AG04449 (cell line): ENCODE results near the gene ORM1.

Source experiments
- CTCF ChIA-PET: fragments of 350-600 bp; formaldehyde crosslinking; extraction: SDS; loops from one replicate; lab custom pipeline; 2021; ENCODE audit warnings: antibody characterized with exemption; lab: Yijun Ruan, JAX
- POLR2A ChIA-PET: fragments of 400-600, 350-600 bp; formaldehyde crosslinking; extraction: SDS; loops from one replicate; lab custom pipeline; 2020; ENCODE audit warnings: antibody characterized with exemption, inconsistent platforms; lab: Yijun Ruan, JAX
- DNase-seq: peaks from one replicate; pipeline ENCODE4 v3.0.0-alpha.2; 2010; ENCODE audit warnings: low read depth, low spot score
- H3K4me3 ChIP-seq: 2 replicates; pipeline ENCODE4 v1.5.1; 2011; ENCODE audit warnings: low read depth, mild to moderate bottlenecking, control low read depth, low read length
- TF ChIP-seq, protein P1 (sequence below): IDR thresholded peaks from one replicate; pipeline ENCODE4 v1.5.1; 2011; ENCODE audit warnings: mild to moderate bottlenecking, moderate library complexity, low read length, control low read depth, inconsistent platforms; ENCODE audit not compliant: insufficient read depth; ENCODE audit errors: missing control alignments

ORM1 gene

GRCh38 chr9:114314256-114314867, 8.5 kb upstream of the ORM1 start:
- CTCF ChIA-PET: interaction anchor here (1.0 to 3.1 kb wide), 5 partner anchors 25 to 232 kb away, joined by 3 to 15 read pairs (median 4); no protein-coding TSS in a partner anchor
- H3K4me3 ChIP-seq: no peak overlapping the region
- DNase-seq: no peak
- POLR2A ChIA-PET: no interaction called here
- TF ChIP-seq, protein P1, sequence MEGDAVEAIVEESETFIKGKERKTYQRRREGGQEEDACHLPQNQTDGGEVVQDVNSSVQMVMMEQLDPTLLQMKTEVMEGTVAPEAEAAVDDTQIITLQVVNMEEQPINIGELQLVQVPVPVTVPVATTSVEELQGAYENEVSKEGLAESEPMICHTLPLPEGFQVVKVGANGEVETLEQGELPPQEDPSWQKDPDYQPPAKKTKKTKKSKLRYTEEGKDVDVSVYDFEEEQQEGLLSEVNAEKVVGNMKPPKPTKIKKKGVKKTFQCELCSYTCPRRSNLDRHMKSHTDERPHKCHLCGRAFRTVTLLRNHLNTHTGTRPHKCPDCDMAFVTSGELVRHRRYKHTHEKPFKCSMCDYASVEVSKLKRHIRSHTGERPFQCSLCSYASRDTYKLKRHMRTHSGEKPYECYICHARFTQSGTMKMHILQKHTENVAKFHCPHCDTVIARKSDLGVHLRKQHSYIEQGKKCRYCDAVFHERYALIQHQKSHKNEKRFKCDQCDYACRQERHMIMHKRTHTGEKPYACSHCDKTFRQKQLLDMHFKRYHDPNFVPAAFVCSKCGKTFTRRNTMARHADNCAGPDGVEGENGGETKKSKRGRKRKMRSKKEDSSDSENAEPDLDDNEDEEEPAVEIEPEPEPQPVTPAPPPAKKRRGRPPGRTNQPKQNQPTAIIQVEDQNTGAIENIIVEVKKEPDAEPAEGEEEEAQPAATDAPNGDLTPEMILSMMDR: no peak

DNA sequence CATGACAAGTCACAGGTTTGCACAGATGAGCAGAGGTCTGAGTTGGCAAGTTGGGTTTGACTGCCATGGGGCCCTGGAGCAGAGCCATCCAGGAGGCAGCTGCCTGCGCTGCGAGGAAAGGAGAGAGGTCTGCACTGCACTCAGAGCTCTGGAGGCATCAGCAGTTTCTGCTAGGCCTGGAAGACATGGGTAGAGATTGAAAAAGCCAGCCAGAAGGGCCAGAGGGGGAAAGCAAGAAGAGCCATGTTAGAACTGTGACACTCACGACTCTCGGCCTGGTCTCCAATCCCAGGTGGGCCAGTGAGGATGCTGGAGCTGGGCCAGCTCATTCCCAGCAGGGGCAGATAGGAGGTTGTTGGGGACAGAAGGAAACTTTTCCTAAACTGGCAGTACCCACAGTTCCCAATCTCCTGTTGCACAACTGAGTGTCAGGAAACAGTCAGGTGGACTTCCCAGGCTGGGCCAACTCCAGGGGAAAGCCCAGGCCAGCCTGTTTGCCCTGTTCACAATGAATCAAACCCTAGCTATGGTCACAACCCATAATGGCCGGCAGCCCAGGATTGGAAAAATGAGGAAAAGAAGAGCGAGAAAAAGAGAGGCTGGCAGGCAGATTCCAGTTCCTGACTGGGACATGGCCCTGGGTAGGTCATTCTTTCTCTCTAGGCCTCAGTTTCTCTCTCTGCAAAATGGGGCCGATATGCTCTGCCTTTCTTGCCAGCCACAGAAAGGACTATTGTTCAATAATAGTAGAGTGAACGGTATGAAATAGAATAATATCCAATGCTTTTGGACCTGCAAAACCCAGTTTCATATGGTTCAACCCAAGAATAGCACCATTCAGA, 7.8 kb upstream of the ORM1 start:
- POLR2A ChIA-PET: no interaction called here

GRCh38 chr9:114315723-114316363, 7.1 kb upstream of the ORM1 start:
- POLR2A ChIA-PET: no interaction called here
- TF ChIP-seq, protein P1: no peak
- CTCF ChIA-PET: interaction anchor here (0.9 to 3.1 kb wide), 6 partner anchors 23 to 233 kb away, joined by 3 to 15 read pairs (median 4); no protein-coding TSS in a partner anchor

More for the DNA sequence above, 7.8 kb upstream of the ORM1 start:
- TF ChIP-seq, protein P1: no peak
- no peak for DNase-seq
- CTCF ChIA-PET: interaction anchor here (1.0 to 3.1 kb wide), 4 partner anchors 24 to 232 kb away, joined by 3 to 15 read pairs (median 8); no protein-coding TSS in a partner anchor
- H3K4me3 ChIP-seq: no peak overlapping the region

GRCh38 chr9:114316605-114317230, 6.2 kb upstream of the ORM1 start:
- CTCF ChIA-PET: interaction anchor here (0.9 to 3.1 kb wide), 7 partner anchors 24 to 234 kb away, joined by 3 to 15 read pairs (median 4); no protein-coding TSS in a partner anchor

More at GRCh38 chr9:114315723-114316363, 7.1 kb upstream of the ORM1 start:
- H3K4me3 ChIP-seq: no peak overlapping the region
- no peak for DNase-seq

GRCh38 chr9:114317665-114318357, 5.1 kb upstream of the ORM1 start:
- no peak overlapping the region for H3K4me3 ChIP-seq
- peak; percentile 47 for DNase-seq
- ChIA-PET CTCF (interaction anchor here (1.4 to 3.1 kb wide), 3 partner anchors 208 to 235 kb away, joined by 4 to 15 read pairs (median 5); no protein-coding TSS in a partner anchor), POLR2A (no interaction called here)
- TF ChIP-seq, protein P1: no peak

More at GRCh38 chr9:114316605-114317230, 6.2 kb upstream of the ORM1 start:
- no peak for DNase-seq
- TF ChIP-seq, protein P1: no peak
- H3K4me3 ChIP-seq: no peak overlapping the region
- POLR2A ChIA-PET: no interaction called here
